Duodenal mucosa (tissue), 2 donors: ENCODE data around the gene GARIN5B.

ENCODE experiments used
- H3K27ac ChIP-seq: one replicate; pipeline ENCODE4 v1.7.0; 2013; ENCODE audit warnings: low read depth, low read length
- H3K27me3 ChIP-seq, 2 donors: one replicate each; pipeline ENCODE4 v1.7.0; 2013; ENCODE audit warnings: low read length in 2 of 2, control low read depth in 1 of 2; ENCODE audit not compliant: insufficient read depth in 2 of 2, control insufficient read depth in 1 of 2
- H3K36me3 ChIP-seq, 2 donors: one replicate each; pipeline ENCODE4 v1.7.0; 2013; ENCODE audit warnings: low read length in 2 of 2, control low read depth in 1 of 2; ENCODE audit not compliant: insufficient read depth in 2 of 2, control insufficient read depth in 1 of 2
- H3K4me1 ChIP-seq, 2 donors: one replicate each; pipeline ENCODE4 v1.7.0; 2013; ENCODE audit warnings: low read length in 2 of 2, control low read depth in 1 of 2; ENCODE audit not compliant: insufficient read depth in 2 of 2, control insufficient read depth in 1 of 2
- H3K4me3 ChIP-seq, 2 donors: one replicate each; pipeline ENCODE4 v1.7.0; 2013; ENCODE audit warnings: low read length in 2 of 2, low read depth in 1 of 2
- H3K9ac ChIP-seq, 2 donors: one replicate each; pipeline ENCODE4 v1.7.0; 2013; ENCODE audit warnings: low read length in 2 of 2, low read depth in 1 of 2
- H3K9me3 ChIP-seq, 2 donors: one replicate each; pipeline ENCODE4 v1.7.0; 2013; ENCODE audit warnings: low read length in 2 of 2, control low read depth in 1 of 2; ENCODE audit not compliant: control insufficient read depth in 1 of 2

Gene GARIN5B

GRCh38 chr19:55389386-55390317 lies 26.6 kb upstream of the GARIN5B start:
- Histone ChIP-seq H3K27me3 (no peaks in the 10 kb centered on the region), H3K4me1 (peaks cover 30 to 34% of the 10 kb centered on the region in 2 donors), H3K9ac (no peak overlapping the region), H3K36me3 (peaks cover 40 to 46% of the 10 kb centered on the region in 2 donors), H3K4me3 (no peak overlapping the region), H3K9me3 (no peaks in the 10 kb centered on the region), H3K27ac (no peak overlapping the region)

- Histone ChIP-seq H3K27me3 (no peaks in the 10 kb centered on the region), H3K27ac (no peak overlapping the region), H3K9me3 (no peaks in the 10 kb centered on the region), H3K4me3 (peak overlapping the region; percentile 84 to 99), H3K9ac (peak overlapping the region; percentile 88 to 94), H3K4me1 (peaks cover 36 to 43% of the 10 kb centered on the region in 2 donors), H3K36me3 (peaks cover 40 to 46% of the 10 kb centered on the region in 2 donors)
Observed at GRCh38 chr19:55387736-55388497, 24.9 kb upstream of the GARIN5B start.

GRCh38 chr19:55386493-55386971 lies 23.5 kb upstream of the GARIN5B start:
- H3K4me3 ChIP-seq: peak overlapping the region; percentile 84 to 99
- H3K4me1 ChIP-seq: peaks cover 39 to 43% of the 10 kb centered on the region in 2 donors
- peaks cover 38 to 46% of the 10 kb centered on the region in 2 donors for H3K36me3 ChIP-seq
- H3K27ac ChIP-seq: peak overlapping the region; percentile 94
- peak overlapping the region; percentile 88 to 94 for H3K9ac ChIP-seq
- no peaks in the 10 kb centered on the region for H3K9me3 ChIP-seq
- no peaks in the 10 kb centered on the region for H3K27me3 ChIP-seq

GRCh38 chr19:55385724-55386492 lies 22.8 kb upstream of the GARIN5B start, which contains the start of gene RPL28:
TSS of gene RPL28 (plus strand) at chr19:55385932. CDS start at chr19:55386358, 426 bp downstream.
- Histone ChIP-seq H3K9me3 (no peaks in the 10 kb centered on the region), H3K36me3 (peaks cover 31 to 40% of the 10 kb centered on the region in 2 donors), H3K27ac (peak within 1 kb of the TSS; percentile 94), H3K9ac (peak within 1 kb of the TSS; percentile 88 to 94), H3K27me3 (no peaks in the 10 kb centered on the region), H3K4me1 (peaks cover 39 to 43% of the 10 kb centered on the region in 2 donors), H3K4me3 (peak within 1 kb of the TSS; percentile 84 to 99)

- H3K9me3 ChIP-seq: no peaks in the 10 kb centered on the region
- H3K4me1 ChIP-seq: peaks cover 36 to 43% of the 10 kb centered on the region in 2 donors
- no peaks in the 10 kb centered on the region for H3K27me3 ChIP-seq
- peak overlapping the region; percentile 78 to 99 for H3K4me3 ChIP-seq
- H3K27ac ChIP-seq: peak overlapping the region; percentile 94
- H3K9ac ChIP-seq: peak overlapping the region; percentile 82 to 94
- H3K36me3 ChIP-seq: peaks cover 31 to 33% of the 10 kb centered on the region in 2 donors
Observed at GRCh38 chr19:55384920-55385723, 22.1 kb upstream of the GARIN5B start.

- Histone ChIP-seq H3K9ac (peak within 1 kb of the TSS; percentile 83 to 94), H3K4me3 (peak within 1 kb of the TSS; percentile 79 to 99), H3K36me3 (peaks cover 23 to 25% of the 10 kb centered on the region in 2 donors), H3K9me3 (no peaks in the 10 kb centered on the region), H3K4me1 (peaks cover 36 to 41% of the 10 kb centered on the region in 2 donors), H3K27me3 (no peaks in the 10 kb centered on the region), H3K27ac (peak within 1 kb of the TSS; percentile 94)
Observed at GRCh38 chr19:55384131-55384919, 21.3 kb upstream of the GARIN5B start, which contains the start of gene TMEM238. TSS of gene TMEM238 (minus strand) at chr19:55384292. CDS start at chr19:55384259, 33 bp downstream.

- Histone ChIP-seq H3K4me3 (peak overlapping the region; percentile 58 to 79), H3K4me1 (peaks cover 30 to 33% of the 10 kb centered on the region in 2 donors), H3K9ac (peak overlapping the region; percentile 83 to 94), H3K27ac (peak overlapping the region; percentile 83), H3K9me3 (no peaks in the 10 kb centered on the region), H3K36me3 (peaks cover 15 to 16% of the 10 kb centered on the region in 2 donors), H3K27me3 (no peaks in the 10 kb centered on the region)
Observed at GRCh38 chr19:55383279-55384130, 20.4 kb upstream of the GARIN5B start.

- Histone ChIP-seq H3K36me3 (peaks cover 7% of the 10 kb centered on the region in 2 donors), H3K27ac (no peak overlapping the region), H3K9ac (no peak overlapping the region), H3K4me1 (peaks cover 21 to 24% of the 10 kb centered on the region in 2 donors), H3K4me3 (no peak overlapping the region), H3K9me3 (no peaks in the 10 kb centered on the region), H3K27me3 (no peaks in the 10 kb centered on the region)
Observed at GRCh38 chr19:55382522-55383054, 19.5 kb upstream of the GARIN5B start.
